Kidney capillary endothelial cell (primary cell): ENCODE data around the gene ERFE.
"Not testable (repeated sequence)": the region's sequence is repeated elsewhere in the genome, so short reads cannot be mapped to it uniquely, and the experiment has no call there.

Experiments used
- DNase-seq: peaks from one replicate; pipeline ENCODE4 v3.0.0-alpha.2; 2018; ENCODE audit warnings: low spot score

The ERFE gene, protein sequence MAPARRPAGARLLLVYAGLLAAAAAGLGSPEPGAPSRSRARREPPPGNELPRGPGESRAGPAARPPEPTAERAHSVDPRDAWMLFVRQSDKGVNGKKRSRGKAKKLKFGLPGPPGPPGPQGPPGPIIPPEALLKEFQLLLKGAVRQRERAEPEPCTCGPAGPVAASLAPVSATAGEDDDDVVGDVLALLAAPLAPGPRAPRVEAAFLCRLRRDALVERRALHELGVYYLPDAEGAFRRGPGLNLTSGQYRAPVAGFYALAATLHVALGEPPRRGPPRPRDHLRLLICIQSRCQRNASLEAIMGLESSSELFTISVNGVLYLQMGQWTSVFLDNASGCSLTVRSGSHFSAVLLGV

GRCh38 chr2:238158509-238159070 is at the start of gene ERFE:
Gene ERFE (plus strand): TSS chr2:238158970. CDS start chr2:238159008, 38 bp downstream.
- no peak for DNase-seq

GRCh38 chr2:238113611-238114010 is 45.2 kb upstream of the ERFE start:
- DNase-seq = no peak

DNA sequence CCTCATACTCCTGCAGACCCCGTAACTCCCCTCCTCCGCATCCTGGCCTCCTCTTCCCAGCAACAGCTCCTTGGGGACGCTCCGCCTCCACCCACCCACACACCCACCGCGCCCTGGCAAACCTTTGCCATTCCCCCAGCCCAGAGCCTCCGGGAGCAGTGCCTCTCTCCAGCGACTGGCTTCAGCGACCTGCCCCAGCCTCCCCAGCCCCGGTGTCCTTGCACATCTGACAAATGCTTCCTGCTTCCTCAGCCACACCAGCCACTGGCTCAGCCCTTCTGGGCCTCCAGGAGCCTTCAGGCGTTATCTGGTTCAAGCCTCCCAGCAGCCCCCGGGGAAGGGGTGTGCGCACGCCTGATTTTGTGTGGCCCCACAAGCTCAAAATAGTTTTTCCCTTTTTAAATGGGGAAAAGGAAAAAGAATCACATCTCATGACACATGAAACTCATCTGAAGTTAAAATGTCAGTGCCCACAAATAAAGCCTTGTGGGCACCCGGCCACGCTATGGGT is 44.4 kb upstream of the ERFE start:
- no peak for DNase-seq

DNA sequence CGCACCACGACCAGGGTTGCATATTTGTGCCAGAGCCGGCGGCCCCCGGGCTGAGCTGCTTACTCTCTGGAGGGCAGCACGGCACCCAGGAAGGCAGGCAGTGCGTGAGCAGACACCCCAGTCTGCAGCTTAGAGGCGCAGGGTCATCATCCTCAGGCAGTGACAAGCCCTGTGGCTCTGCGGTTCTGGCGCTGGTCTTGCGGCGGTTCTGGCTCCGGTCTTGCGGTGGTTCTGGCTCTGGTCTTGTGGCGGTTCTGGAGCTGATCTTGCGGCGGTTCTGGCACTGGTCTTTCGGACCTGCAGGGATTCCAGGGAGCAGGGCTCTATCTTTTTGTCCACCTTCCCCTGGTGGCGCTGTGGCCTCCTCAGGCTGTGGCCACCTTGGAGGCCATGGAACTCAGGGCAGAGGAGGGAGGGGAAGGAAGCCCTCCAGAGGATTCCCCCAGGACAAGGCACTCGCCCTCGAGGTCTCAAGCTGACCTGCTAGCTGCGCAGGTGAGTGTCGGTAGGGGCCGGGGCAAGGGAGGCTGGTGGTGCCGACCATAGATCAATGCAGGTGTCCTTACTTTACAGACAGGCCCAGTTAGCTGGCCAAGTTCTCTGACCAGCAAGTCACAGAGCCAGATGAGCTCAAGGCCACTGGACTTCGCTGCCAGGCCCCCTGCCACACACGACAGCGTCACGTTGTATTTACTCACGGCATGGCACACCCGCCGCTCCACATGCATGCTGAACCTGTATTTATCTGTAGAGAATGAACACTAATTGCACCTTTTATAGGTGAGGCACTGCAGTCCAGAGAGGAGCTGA is 43.7 kb upstream of the ERFE start:
- no peak for DNase-seq

DNA sequence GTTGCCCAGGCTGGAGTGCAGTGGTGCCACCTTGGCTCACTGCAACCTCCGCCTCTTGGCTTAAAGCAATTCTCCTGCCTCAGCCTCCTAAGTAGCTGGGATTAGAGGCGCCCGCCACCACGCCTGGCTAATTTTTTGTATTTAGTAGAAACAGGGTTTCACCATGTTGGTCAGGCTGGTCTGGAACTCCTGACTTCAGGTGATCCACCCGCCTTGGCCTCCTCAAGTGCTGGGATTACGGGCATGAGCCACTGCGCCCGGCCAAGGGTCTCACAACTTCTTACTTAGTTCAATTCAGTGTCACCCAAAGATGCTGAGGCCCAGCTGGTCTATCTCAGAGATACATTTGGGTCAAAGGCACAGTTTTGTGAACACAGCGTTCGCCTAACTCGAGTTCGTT is 43.1 kb upstream of the ERFE start:
- DNase-seq = not testable (repeated sequence)

DNA sequence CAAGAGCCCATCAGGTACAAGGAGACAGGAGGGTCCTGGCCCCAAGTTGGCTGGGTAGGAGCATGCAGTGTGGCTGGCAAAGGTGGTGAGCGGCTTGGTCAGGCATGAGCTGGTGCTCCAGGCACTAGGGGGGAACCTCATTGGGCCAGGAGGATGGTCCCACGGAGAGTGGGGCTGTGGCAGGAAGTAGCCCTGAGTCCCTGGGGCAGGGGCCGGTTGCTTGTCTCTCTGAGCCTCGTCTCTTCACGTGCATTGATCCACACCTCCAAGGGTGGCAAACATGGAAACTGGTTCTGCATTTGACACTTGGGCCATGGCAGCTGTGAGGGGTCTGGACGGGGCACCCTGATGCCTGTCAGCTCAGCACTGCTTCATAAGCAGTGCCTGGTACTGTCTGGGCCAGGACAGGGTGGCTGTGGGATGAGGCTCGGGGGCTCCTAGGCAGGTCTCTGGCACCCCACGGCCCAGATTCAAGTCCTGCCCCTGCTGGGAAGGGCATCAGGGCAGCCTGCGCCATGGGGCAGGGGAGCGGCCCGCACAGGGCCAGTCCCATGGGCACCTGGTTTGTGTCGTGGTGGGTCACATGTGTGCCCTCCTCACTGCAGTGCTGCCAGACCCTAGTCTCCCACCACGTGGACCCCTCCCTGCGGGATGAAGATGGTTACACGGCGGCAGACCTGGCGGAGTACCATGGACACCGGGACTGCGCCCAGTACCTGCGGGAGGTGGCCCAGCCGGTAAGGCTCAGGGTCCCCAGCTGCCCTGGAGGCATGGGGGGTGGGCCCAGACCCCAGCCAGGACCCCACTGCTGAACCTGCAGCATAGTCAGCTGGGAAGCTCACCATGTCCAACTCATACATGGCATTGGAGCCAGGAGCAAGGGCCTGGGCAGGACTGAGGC is 42.2 kb upstream of the ERFE start:
- no peak for DNase-seq

DNA sequence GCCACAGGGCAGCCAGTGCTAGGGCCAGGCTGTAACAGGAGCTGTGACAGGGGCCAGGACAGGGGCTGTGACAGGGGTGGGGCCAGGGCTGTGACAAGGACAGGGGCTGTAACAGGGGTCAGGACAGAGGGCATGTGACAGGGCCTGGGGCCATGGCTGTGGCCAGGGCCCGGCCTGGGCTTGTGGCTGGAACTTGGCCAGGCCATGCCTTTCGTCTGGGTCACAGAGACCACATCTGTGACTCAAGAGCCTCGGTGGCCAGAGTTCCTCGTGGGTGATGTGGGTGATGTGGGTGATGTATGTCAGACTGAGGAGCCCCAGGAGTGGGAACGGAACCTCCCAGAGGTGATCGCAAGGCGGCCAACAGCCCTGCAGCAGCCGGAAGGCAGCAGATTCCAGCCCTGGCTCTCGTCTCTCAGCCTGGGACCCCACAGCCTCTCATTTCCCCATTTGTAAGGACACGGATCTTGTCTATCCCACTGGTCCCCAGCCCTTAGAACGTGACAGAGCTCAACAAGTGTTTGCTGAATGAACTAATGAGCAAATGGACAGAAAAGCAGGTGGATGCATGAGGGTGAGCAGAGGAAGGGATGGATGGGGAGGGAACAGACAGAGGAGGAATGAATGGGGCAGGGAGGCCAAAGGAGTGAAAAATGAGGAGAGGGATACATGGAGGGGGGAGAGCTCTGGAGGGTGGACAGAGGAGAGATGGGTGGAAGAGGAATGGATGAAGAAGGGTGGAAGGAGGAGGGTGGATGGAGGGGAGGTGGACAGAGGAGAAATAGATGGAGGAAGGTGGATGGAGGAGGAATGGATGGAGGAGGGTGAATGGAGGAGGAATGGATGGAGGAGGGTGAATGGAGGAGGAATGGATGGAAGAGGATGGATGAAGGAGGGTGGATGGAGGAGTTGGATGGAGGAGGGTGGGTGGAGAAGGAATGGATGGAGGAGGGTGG is 41.3 kb upstream of the ERFE start:
- DNase-seq = no peak

DNA sequence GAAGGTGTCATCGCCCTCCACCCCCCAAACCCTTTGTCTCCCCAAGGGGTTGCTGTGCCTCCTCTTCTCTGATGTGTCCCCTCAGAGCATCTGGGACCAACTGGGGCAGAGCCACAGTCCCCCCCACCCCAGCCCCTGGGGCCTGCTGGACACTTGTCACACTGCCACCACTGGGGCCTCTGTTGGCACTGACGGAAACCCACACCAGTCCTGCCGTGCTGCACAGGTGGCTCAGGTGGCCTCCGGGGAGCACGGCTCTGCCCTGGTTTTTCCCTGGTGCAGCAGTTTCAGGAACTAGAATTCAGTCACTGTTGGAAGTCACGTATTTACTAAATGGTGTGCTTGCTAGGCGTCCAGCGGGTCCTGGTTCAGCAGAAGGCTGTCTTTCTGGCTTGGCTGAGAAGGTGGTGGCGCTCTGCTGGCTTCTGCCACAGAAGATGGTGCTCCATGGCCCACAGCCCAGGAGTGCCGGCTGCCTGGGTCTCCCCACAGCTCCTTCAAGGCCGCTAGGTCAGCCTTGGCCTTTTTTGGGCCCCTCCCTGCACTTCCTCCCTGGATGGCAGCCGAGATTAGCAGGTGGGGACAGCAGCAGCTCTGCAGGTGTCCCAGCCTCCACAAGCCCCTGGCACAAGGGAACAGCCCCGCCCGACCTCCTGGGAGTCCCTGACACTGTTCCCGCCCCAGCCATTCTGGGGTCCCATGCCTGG is 38.9 kb upstream of the ERFE start:
- no peak for DNase-seq

GRCh38 chr2:238120463-238121298 is 38.1 kb upstream of the ERFE start:
- no peak for DNase-seq

GRCh38 chr2:238121511-238122286 is 37.1 kb upstream of the ERFE start:
- DNase-seq = no peak

DNA sequence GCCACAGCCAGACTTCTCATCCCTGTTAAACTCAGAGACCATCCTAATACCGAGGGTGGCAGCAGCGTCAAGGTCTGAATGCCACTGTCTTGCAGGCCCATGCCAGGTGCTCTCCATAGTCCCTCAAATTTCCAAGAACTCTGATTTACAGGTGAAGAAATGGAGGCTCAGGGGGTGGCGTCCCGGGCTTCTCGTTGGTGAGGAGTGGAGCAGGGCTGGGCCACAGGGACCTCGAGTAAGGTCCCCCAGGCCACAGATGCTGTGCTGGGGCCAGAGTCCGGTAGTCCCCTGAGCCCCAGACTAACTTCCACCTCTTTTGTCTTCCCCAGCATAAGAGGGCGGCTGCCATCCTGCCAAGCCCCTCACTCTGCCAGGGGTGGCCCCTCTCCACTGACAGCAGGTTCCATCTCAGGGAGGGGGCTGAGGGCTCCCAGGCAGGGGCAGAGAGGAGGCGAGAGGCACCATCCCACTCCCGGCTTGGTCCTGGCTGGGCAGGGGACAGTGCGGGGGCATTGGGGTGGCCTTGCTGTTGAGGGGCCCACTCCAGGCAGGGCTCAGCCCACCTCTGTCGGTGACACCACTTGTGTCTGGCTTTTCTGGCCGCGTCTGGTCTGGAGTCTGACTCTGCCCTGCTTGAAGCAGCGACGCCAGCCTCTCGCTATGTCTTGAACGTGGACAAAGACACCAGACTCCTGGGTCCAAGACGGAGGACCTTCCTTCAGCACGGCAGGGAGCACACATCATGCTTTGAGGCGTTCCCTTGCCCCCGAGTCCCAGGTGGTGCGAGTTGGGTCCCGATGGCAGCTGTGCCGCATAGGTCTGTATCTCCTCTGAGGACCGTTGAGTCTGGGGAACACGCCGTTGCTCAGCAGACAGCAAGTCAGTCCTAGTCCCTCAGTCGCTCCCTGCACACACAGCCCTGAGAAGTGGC is 36.2 kb upstream of the ERFE start:
- DNase-seq = no peak

DNA sequence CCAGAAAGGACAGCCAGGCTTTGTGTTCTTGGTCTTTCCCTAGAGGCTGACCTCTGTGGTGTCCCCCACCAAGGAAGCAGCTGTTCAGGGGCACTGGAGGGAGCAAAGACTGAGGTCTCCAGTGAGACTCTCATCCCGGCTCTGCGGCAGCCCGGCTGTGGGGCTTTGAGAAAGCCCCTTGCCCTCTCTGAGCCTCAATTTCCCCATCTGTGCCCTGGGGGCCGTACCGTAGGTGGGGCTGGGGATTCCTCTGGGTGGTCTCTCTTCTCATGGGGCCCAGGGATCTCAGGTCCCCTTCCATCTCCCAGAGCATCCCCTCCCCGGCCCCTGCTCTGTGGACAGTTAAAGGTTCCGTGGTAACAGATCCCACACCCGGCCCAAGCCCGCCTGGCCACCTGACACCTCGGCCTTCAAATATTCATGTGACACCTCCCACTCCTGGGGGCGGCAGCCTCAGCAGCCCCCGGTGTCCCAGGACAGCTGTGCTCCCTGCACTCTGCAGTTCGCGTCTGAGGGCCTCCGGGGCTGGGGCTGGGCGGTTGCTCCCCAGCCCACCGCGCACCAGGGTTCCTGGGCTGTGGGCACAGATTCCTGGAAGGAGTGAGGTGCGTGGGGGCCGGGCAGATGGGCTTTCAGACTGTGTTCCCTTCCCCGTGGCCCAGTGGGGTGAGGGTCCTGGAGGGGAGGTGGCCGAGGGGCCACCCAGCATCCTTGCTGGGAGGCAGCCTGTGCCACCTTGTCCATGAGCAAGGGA is 35.4 kb upstream of the ERFE start:
- no peak for DNase-seq

GRCh38 chr2:238123991-238124470 is 34.7 kb upstream of the ERFE start:
- DNase-seq = no peak

GRCh38 chr2:238124488-238125126 is 34.2 kb upstream of the ERFE start:
- DNase-seq = no peak

DNA sequence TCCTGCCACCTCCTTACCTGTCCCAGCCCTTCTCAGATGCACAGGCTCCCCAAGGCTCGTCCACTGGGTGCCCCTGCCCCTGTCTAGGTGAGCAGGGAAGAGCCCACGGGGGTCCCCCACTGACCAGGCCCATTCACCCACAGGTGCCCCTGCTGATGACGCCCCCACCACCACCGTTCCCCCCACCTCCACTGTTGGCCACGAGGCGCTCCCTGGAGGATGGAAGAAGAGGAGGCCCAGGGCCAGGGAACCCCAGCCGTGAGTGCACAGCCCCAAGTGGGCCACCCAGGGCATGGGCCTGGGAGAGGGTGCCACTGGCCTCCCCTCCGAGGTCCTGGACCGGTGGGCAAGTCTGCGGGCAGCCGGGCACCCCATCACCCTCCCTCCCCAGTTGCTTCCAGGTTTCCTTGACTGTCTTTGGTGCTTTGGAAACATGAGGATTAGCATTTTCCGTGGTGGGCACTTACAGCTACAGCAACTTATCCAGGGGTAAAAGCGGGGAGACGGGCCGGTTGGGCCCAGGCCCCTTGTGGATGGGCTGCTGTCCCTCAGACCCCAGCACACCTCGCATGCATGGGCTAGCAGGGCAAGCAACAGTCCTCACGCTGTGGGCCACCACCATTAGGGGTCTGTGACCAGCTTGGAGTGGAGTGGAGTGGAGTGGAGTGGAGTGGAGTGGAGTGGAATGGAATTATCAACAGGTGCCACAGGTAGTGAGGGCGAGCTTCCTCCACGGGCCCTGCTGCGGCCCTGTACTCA is 33.5 kb upstream of the ERFE start:
- no peak for DNase-seq
